Transverse colon (tissue), 4 donors: ENCODE data around the gene RECQL. TPM values are rescaled to one million over a fixed set of nuclear protein-coding genes. Genes with fewer than 3 reads are reported as not detected.

Source experiments
- DNase-seq: peaks from one replicate; pipeline ENCODE4 v3.0.0-alpha.2; 2019
- H3K27ac ChIP-seq, 4 donors: fragments of 200-600 bp; sonication (generic); 2 replicates each; pipeline ENCODE4 v1.5.1; 2016 to 2018; ENCODE audit warnings: inconsistent platforms in 4 of 4
- H3K27me3 ChIP-seq: fragments of 200-600 bp; sonication (generic); 2 replicates; pipeline ENCODE4 v1.5.1; 2017; ENCODE audit warnings: inconsistent platforms
- H3K36me3 ChIP-seq, 4 donors: fragments of 200-600 bp; sonication (generic); 2 replicates each; pipeline ENCODE4 v1.5.1; 2017 to 2019; ENCODE audit warnings: inconsistent platforms in 4 of 4
- H3K4me1 ChIP-seq, 4 donors: fragments of 200-600 bp; sonication (generic); 2 replicates each; pipeline ENCODE4 v1.5.1; 2017 to 2020; ENCODE audit warnings: inconsistent platforms in 4 of 4
- H3K4me3 ChIP-seq, 4 donors: fragments of 200-600 bp; sonication (generic); 1 replicate in 1 of 4; 2 replicates in 3 of 4; pipeline versions ENCODE4 v1.5.1 to v1.6.1; 2017 to 2019; ENCODE audit warnings: inconsistent platforms in 4 of 4
- H3K9me3 ChIP-seq, 2 donors: fragments of 200-600 bp; sonication (generic); 2 replicates each; pipeline ENCODE4 v1.5.1; 2017 to 2019; ENCODE audit warnings: inconsistent platforms in 2 of 2
- EP300 ChIP-seq: sonication (generic); formaldehyde crosslinking; IDR thresholded peaks from one replicate; pipeline ENCODE4 v1.6.1; 2017; ENCODE audit warnings: antibody characterized with exemption, low read depth
- POLR2A ChIP-seq: fragments of 450-650 bp; IDR thresholded peaks from one replicate; pipeline ENCODE4 v1.6.1; 2016; ENCODE audit warnings: antibody characterized with exemption, mild to moderate bottlenecking, moderate library complexity
- POLR2AphosphoS5 ChIP-seq, 3 donors: sonication (generic); formaldehyde crosslinking; IDR thresholded peaks; one replicate each; pipeline ENCODE4 v1.6.1; 2016; ENCODE audit warnings: antibody characterized with exemption in 3 of 3
- WGBS, 2 donors: methylation state at CpG; one replicate each; pipeline ENCODE4 v1.1.5; 2018; ENCODE audit warnings: low coverage in 1 of 2; 5-methylcytosine and 5-hydroxymethylcytosine counted together
- in situ Hi-C, 4 donors: fragments of 200-750 bp; cut with MboI; loops; one replicate each; pipeline versions ENCODE4 v1.15.0 to v1.15.1; 2017; ENCODE audit warnings: low sequenced_read_pairs in 3 of 4, low pct_ligation_motif_present in 1 of 4, low pct_unique_long_range_greater_than_20kb in 1 of 4
- intact Hi-C: fragments of 100-400 bp; cut with DNase I; formaldehyde crosslinking; loops from one replicate; pipeline ENCODE4 v1.15.1; 2023; ENCODE audit warnings: low total_unique reads
- total RNA-seq, 4 donors: library from RNA; depleted of rRNA; stranded (reverse); fragments of >200 nt; gene quantifications; one replicate each; pipeline ENCODE4 v1.1.0, GENCODE V29; 2016
- TF ChIP-seq, protein P1 (sequence below), 5 experiments: fragments of 200-600 bp in 3 of 5; fragments of 450-650 bp in 2 of 5; sonication (generic) in 3 of 5; IDR thresholded peaks; 1 replicate in 2 of 5; 2 replicates in 3 of 5; pipeline ENCODE4 v1.5.1; 2016 to 2017; ENCODE audit warnings: antibody characterized with exemption in 5 of 5, inconsistent platforms in 3 of 5, mild to moderate bottlenecking in 2 of 5, moderate library complexity in 1 of 5

The RECQL gene
- total RNA-seq, 4 donors from 2014 or later: 2.2 to 32.0 (median 13.5) TPM

GRCh38 chr12:21543151-21543550 is 41.7 kb upstream of the RECQL start:
- H3K9me3 ChIP-seq: no peaks in the 10 kb centered on the region
- H3K4me1 ChIP-seq: no peaks in the 10 kb centered on the region
- no peaks in the 10 kb centered on the region for H3K27me3 ChIP-seq
- TF ChIP-seq POLR2A (no peak), POLR2AphosphoS5 (IDR thresholded peaks at IDR 0.05) (no peak), EP300 (no peak)
- TF ChIP-seq, protein P1, sequence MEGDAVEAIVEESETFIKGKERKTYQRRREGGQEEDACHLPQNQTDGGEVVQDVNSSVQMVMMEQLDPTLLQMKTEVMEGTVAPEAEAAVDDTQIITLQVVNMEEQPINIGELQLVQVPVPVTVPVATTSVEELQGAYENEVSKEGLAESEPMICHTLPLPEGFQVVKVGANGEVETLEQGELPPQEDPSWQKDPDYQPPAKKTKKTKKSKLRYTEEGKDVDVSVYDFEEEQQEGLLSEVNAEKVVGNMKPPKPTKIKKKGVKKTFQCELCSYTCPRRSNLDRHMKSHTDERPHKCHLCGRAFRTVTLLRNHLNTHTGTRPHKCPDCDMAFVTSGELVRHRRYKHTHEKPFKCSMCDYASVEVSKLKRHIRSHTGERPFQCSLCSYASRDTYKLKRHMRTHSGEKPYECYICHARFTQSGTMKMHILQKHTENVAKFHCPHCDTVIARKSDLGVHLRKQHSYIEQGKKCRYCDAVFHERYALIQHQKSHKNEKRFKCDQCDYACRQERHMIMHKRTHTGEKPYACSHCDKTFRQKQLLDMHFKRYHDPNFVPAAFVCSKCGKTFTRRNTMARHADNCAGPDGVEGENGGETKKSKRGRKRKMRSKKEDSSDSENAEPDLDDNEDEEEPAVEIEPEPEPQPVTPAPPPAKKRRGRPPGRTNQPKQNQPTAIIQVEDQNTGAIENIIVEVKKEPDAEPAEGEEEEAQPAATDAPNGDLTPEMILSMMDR (IDR thresholded peaks at IDR 0.05): no peak
- H3K27ac ChIP-seq: no peak overlapping the region
- in situ Hi-C loops (no loop called here), intact Hi-C loops (no loop called here)
- H3K36me3 ChIP-seq: no peaks in the 10 kb centered on the region
- DNase-seq: no peak
- no peak overlapping the region for H3K4me3 ChIP-seq

- TF ChIP-seq, protein P1 (IDR thresholded peaks at IDR 0.05): no peak
- TF ChIP-seq POLR2AphosphoS5 (IDR thresholded peaks at IDR 0.05) (no peak), EP300 (no peak), POLR2A (no peak)
- DNase-seq: no peak
- WGBS, 2 donors: 55% methylated on average over 5 of the region's 5 CpGs; no CpG with 5 or more reads in 1 of the 2 donors
- no peaks in the 10 kb centered on the region for H3K4me1 ChIP-seq
- no peaks in the 10 kb centered on the region for H3K9me3 ChIP-seq
- no peaks in the 10 kb centered on the region for H3K36me3 ChIP-seq
- H3K27ac ChIP-seq: no peak overlapping the region
- H3K27me3 ChIP-seq: no peaks in the 10 kb centered on the region
- in situ Hi-C loops: no loop called here
- H3K4me3 ChIP-seq: no peak overlapping the region
- intact Hi-C loops: no loop called here
These were observed 41.0 kb upstream of the RECQL start for GRCh38 chr12:21542403-21542802.

DNA sequence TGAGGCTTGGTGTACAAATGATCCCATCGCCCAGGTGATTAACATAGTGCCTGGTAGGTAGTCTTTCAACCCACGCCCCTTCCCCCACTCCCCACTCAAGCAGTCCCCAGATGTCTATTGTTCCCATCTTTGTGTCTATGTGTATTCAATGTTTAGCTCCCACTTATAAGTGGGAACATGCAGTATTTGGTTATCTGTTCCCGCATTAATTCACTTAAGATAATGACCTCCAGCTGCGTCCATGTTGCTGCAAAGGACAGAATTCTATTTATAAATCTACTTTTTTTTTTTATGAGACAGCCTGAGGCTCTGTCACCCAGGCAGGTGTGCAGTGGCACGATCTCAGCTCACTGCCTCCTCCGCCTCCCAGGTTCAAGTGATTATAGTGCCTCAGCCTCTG is 40.3 kb upstream of the RECQL start:
- Histone ChIP-seq H3K36me3 (no peaks in the 10 kb centered on the region), H3K9me3 (no peaks in the 10 kb centered on the region), H3K27ac (no peak overlapping the region), H3K27me3 (no peaks in the 10 kb centered on the region), H3K4me1 (no peaks in the 10 kb centered on the region), H3K4me3 (no peak overlapping the region)
- intact Hi-C loops: no loop called here
- in situ Hi-C loops: no loop called here
- TF ChIP-seq EP300: no peak
- TF ChIP-seq, protein P1 (IDR thresholded peaks at IDR 0.05): no peak
- TF ChIP-seq POLR2AphosphoS5 (IDR thresholded peaks at IDR 0.05): no peak
- no peak for TF ChIP-seq POLR2A
- WGBS, 2 donors: 81 to 90% methylated on average over 3 to 6 of the region's 6 CpGs
- DNase-seq: no peak

DNA sequence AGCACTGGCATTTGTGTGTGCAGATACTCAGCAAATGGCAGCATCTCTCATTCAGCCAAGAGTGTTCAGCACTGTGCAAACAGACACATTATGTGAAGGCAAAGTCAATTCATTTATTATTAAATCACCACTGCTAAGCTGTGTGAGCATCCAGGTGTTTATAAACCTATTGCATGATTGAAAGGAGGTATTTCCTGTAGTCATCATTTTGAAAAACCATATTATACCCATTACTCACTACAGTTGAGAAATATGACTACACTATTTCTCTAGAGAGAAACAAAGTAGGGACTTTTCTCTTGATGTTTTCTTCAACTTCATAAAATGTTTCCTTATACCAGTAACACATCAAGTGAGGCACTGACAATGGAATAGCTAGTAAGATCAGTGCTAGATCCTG is 38.4 kb upstream of the RECQL start:
- Histone ChIP-seq H3K4me1 (no peaks in the 10 kb centered on the region), H3K27me3 (no peaks in the 10 kb centered on the region), H3K9me3 (no peaks in the 10 kb centered on the region), H3K27ac (no peak overlapping the region), H3K36me3 (no peaks in the 10 kb centered on the region), H3K4me3 (no peak overlapping the region)
- no peak for DNase-seq
- intact Hi-C loops (no loop called here), in situ Hi-C loops (no loop called here)
- TF ChIP-seq POLR2A (no peak), EP300 (no peak), POLR2AphosphoS5 (IDR thresholded peaks at IDR 0.05) (no peak)

- Histone ChIP-seq H3K9me3 (no peaks in the 10 kb centered on the region), H3K4me1 (no peaks in the 10 kb centered on the region), H3K27ac (no peak overlapping the region), H3K4me3 (no peak overlapping the region), H3K27me3 (no peaks in the 10 kb centered on the region), H3K36me3 (no peaks in the 10 kb centered on the region)
- WGBS, 2 donors: 87 to 92% methylated on average over 5 of the region's 5 CpGs
- TF ChIP-seq POLR2AphosphoS5 (IDR thresholded peaks at IDR 0.05) (no peak), EP300 (no peak), POLR2A (no peak)
- TF ChIP-seq, protein P1 (IDR thresholded peaks at IDR 0.05): no peak
- intact Hi-C loops (no loop called here), in situ Hi-C loops (no loop called here)
- DNase-seq: no peak
These were observed 36.7 kb upstream of the RECQL start for GRCh38 chr12:21538061-21538653.
